HG02571 (cell line): ENCODE measurements around the gene NCOA6.

ENCODE experiments used
- ATAC-seq: cut with Tn5 transposase; IDR thresholded peaks from one replicate; pipeline ENCODE4 v1.9.1; 2021; ENCODE audit warnings: mild to moderate bottlenecking, moderate library complexity; ENCODE audit not compliant: unreplicated experiment

NCOA6 gene

GRCh38 chr20:34825530-34826362 is at the start of gene NCOA6:
Gene NCOA6, minus strand, starts transcription at chr20:34825651. Its CDS starts 43,296 bp downstream, at chr20:34782355.
- peak; percentile 49 for ATAC-seq

- ATAC-seq = no peak
These were observed 48.7 kb upstream of the NCOA6 start for GRCh38 chr20:34874094-34874654.

GRCh38 chr20:34873583-34874093 is 48.2 kb upstream of the NCOA6 start:
- no peak for ATAC-seq

- ATAC-seq = peak; percentile 41
These were observed 47.3 kb upstream of the NCOA6 start, which contains the start of gene GGT7 for GRCh38 chr20:34872622-34873224. Gene GGT7, minus strand, starts transcription at chr20:34872856. Its CDS starts 41 bp downstream, at chr20:34872815.

GRCh38 chr20:34871966-34872621 is 46.6 kb upstream of the NCOA6 start:
- no peak for ATAC-seq

DNA sequence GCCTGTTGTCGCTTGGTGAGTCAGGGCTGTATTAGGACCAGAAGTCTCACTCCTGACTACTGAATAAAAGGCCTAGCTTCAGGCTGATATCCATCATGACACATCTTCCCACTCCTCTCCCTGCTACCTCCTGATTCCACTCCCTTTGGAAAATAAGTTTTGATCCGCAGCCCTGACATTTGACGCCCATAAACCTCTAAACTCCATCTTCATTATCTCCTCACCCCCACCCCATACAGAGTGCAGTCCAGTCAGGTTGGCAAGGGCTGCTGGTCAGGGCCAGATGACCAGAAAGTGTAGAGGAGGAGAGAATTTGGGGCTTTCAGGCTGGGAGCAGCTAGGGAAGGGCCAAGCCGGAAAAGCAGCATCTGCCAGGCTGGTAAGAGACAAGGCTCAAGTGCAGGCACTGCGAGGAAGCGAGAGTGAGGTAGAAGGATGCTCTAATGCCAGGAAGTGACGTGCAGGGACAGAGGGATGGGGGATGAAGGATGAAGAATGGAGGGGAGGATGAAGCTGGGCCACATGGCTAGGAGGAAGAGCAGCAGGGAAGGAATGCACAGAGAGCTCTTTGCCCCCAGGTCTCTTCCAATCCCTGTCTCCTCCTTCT is 46.0 kb upstream of the NCOA6 start:
- ATAC-seq = no peak

DNA sequence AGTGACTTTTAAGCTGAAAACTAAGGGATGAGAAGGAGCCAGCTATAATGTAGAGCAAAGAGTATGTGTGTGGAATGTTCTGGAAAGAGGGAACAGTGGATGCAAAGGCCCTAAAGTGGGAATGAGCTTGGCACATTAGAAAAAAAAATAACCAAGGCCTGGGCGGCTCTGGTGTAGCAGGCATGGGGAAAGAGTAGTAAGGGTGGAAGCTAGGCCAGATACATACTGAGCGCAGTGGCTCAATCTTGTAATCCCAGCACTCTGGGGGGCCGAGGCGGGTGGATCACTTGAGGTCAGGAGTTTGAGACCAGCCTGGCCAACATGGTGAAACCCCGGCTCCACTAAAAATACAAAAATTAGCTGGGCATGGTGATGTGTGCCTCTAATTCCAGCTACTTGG is 38.8 kb upstream of the NCOA6 start:
- ATAC-seq = no peak

DNA sequence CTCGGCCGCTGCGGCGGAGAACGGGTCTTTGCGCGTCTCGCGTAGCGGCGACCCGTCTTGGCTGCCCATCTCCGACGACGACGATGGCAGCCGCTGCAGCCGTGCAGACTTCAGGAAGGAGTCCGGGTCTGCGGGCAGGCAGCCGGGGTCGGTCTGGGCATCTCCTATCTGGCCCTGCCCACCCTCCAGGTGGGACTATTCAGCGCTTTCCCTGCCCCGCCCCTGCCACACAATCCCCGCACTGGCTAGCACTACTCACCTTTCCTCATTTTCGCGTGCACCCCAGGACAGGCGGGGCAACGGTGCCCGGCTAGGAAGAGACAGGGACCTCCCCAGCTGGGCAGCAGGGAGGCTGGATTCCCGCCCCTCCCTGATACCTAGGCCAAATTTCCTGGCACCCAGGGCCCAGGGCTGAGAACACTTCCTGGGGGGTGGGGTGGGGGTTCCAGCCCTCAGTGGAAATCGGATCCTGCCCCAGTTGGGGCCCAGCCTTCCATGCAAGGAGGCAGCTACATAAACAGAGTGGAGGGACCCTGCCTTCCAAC is 38.0 kb upstream of the NCOA6 start:
- no peak for ATAC-seq

GRCh38 chr20:34862724-34863123 is 37.3 kb upstream of the NCOA6 start:
- ATAC-seq = no peak

- ATAC-seq = no peak
These were observed 36.1 kb upstream of the NCOA6 start for GRCh38 chr20:34861386-34862084.

DNA sequence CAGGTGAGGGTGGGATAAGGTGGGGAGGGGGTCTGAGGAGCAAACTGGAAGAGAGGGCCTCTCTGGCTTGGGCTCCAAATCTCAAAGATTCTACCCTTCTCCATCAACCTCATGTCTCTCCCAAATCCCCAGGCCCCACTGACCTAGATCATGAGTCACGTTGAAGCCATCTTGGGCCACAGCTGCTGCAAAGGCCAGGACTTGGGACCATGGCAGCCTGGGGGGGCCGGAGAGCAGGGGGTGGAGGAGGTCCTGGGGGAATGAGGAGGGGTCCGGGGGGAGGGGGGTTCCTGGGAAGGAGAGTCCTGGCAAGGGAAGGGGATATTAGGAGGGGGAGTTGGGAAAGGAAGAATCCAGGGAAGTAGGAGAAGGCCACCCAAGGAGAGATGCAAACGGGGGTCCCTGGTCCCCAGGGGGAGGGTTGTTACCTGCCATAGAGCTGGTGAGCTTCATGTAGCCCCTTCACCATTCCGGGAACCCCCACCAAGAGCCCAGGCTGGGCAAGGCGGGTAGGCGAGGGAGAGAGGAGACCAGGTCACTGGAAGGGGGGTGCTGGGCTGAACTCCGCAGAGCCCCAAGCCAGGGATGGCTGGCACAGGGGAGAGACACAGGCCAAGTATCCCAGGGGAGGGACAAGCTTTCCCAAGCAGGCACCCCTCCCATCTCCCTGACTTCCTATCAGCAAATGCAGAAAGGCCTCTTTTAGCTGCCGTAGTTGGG is 34.5 kb upstream of the NCOA6 start:
- ATAC-seq = no peak

DNA sequence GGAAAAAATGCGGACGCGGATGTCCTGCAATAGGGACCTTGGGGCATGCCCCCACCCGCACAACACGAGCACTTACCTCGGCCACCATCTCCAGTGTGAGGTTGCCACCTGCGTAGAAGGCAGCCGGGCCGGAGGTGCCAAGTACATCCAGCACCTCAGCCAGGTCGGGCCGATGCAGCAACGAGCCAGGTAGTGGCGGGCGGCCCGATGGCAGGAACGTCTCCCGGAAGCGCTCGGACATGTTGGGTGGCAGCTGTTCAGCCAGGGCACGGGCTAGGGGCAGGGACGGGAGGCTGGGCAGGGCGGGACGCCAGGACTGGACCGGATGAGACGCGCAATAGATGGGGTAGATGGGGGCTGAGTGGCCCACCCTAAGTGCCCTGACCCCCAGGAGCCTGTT is 33.9 kb upstream of the NCOA6 start:
- ATAC-seq = no peak

GRCh38 chr20:34852298-34852697 is 26.8 kb upstream of the NCOA6 start:
- ATAC-seq = no peak

- no peak for ATAC-seq
These were observed 25.5 kb upstream of the NCOA6 start for GRCh38 chr20:34850969-34851368.

DNA sequence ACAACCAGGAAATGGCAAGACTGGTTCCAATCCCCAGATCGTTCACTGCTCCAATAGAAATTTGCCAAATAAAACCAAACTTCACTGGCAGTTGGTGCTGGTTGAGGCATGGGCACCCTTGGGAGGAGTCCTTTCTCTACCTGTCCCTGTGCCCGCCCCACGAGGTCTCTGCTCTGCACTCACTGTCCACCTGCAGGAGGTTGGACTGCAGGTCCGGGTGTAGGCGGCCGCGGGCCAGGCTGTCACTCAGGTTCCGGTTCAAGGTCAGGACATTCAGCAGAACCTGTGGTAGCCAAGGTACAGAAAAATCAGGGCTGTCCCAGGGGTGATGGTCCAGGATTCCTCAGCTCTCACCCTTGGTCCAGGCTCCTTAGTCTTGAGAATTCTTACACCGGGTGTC is 24.3 kb upstream of the NCOA6 start:
- no peak for ATAC-seq

- ATAC-seq = no peak
These were observed 23.1 kb upstream of the NCOA6 start for GRCh38 chr20:34848597-34848996.

- ATAC-seq = no peak
These were observed 18.0 kb upstream of the NCOA6 start for GRCh38 chr20:34843421-34843820.

GRCh38 chr20:34842143-34842542 is 16.7 kb upstream of the NCOA6 start:
- ATAC-seq = no peak

- no peak for ATAC-seq
These were observed 9.0 kb upstream of the NCOA6 start for GRCh38 chr20:34834459-34834893.
